Small intestine (tissue), 7 donors: ENCODE measurements around the gene TUT7. TPM values are rescaled to one million over a fixed set of nuclear protein-coding genes. Genes with fewer than 3 reads are reported as not detected.

Experiments
- DNase-seq, 2 donors: peaks; one replicate each; pipeline versions ENCODE4 v3.0.0 to v3.0.0-alpha.2; 2013
- FAIRE-seq: peaks from 2 replicates; lab custom pipeline; 2012; peaks lifted over from hg19 to GRCh38; lab: Jason Lieb, UNC
- H3K27ac ChIP-seq, 3 donors: one replicate each; pipeline ENCODE4 v1.5.1; 2013; ENCODE audit warnings: low read length in 2 of 3, mild to moderate bottlenecking in 2 of 3, control low read depth in 1 of 3, inconsistent platforms in 1 of 3, low read depth in 1 of 3, moderate library complexity in 1 of 3
- H3K27me3 ChIP-seq, 3 donors: one replicate each; pipeline ENCODE4 v1.6.1; 2013; ENCODE audit warnings: low read length in 3 of 3, inconsistent platforms in 1 of 3; ENCODE audit not compliant: control insufficient read depth in 3 of 3, insufficient read depth in 3 of 3
- H3K36me3 ChIP-seq, 3 donors: one replicate each; pipeline ENCODE4 v1.6.1; 2013; ENCODE audit warnings: low read length in 3 of 3, inconsistent platforms in 1 of 3, low read depth in 1 of 3, mild to moderate bottlenecking in 1 of 3, moderate library complexity in 1 of 3; ENCODE audit not compliant: control insufficient read depth in 3 of 3, insufficient read depth in 2 of 3
- H3K4me1 ChIP-seq, 3 donors: one replicate each; pipeline ENCODE4 v1.6.1; 2013; ENCODE audit warnings: low read length in 2 of 3, inconsistent platforms in 1 of 3, low read depth in 1 of 3, mild to moderate bottlenecking in 1 of 3, moderate library complexity in 1 of 3; ENCODE audit not compliant: control insufficient read depth in 3 of 3, insufficient read depth in 2 of 3
- H3K4me3 ChIP-seq, 3 donors: one replicate each; pipeline ENCODE4 v1.5.1; 2013; ENCODE audit warnings: low read length in 3 of 3, control low read depth in 1 of 3, inconsistent platforms in 1 of 3, low read depth in 1 of 3, mild to moderate bottlenecking in 1 of 3, moderate library complexity in 1 of 3
- H3K9me3 ChIP-seq, 2 donors: one replicate each; pipeline ENCODE4 v1.6.1; 2013; ENCODE audit warnings: low read depth in 1 of 2, low read length in 1 of 2; ENCODE audit not compliant: control insufficient read depth in 2 of 2, insufficient read depth in 1 of 2
- WGBS, 3 donors: extraction: QIAGEN DNeasy Blood & Tissue Kit; methylation state at CpG; one replicate each; pipeline ENCODE4 v1.1.7; 2013; 5-methylcytosine and 5-hydroxymethylcytosine counted together
- polyA plus RNA-seq, 4 donors: library from polyadenylated mRNA; stranded (reverse) in 3 of 4; unstranded in 1 of 4; fragments of 200-250 nt in 3 of 4; fragments of 120-200 nt in 1 of 4; gene quantifications; one replicate each; pipeline versions ENCODE4 v1.2.1 to v1.2.3, GENCODE V29; 2013
- donor health status: healthy with polysubstance abuse.
- donor health status: control.
- donor health status: control.
- donor health status: Bipolar disorder and iron deficiency.
- donor health status: healthy.

The TUT7 gene
- polyA plus RNA-seq, 4 donors, result 11.1 to 28.6 (median 22.0) TPM

DNA sequence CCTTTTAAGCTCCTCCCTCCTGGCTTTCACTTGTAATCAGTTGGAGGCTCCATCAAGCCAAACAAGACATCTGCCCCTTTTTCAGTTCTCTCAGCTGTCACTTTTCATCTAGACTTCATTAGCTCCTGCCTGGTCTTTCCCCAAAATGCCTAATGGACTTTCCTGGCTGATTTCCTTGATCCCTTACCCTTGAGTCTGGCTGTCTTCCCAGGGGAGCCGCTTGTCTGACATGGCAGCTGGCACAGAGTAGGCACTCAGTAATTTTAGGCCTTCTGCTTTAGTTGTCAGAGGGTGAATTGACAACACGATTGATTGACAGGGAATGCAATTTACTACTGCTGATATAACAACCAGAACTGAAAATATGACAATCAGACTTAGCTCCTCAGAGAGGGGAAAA, 96.8 kb downstream of the TUT7 start:
- H3K4me3 ChIP-seq, result no peak overlapping the region
- H3K36me3 ChIP-seq, result peaks cover 0 to 4% (median 0%) of the 10 kb centered on the region in 3 donors
- no peaks in the 10 kb centered on the region for H3K9me3 ChIP-seq
- no peak overlapping the region for H3K27ac ChIP-seq
- no peaks in the 10 kb centered on the region for H3K27me3 ChIP-seq
- peaks cover 0 to 2% (median 2%) of the 10 kb centered on the region in 3 donors for H3K4me1 ChIP-seq
- no peak for DNase-seq
- 81 to 92% (median 82%) methylated on average over 2 of the region's 2 CpGs for WGBS, 3 donors
- no peak for FAIRE-seq

DNA sequence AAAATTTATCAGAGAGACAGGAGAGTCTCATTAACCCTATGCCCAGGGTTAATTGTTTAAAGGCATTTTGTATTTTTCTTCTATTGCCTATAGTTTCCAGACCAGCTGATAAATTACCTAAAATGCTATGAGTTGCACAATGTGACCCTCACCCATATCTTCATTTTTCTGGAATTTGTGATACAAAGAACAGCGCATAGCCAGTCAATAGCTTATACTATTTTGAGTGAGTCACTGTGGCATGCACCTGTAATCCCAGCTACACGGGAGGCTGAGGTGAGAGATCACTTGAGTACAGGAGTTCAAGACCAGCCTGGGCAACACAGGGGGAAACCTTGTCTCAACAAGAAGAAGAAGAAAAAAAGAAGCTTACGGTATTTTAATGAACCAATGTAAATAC, 97.6 kb downstream of the TUT7 start:
- H3K36me3 ChIP-seq, result peaks cover 0 to 4% (median 0%) of the 10 kb centered on the region in 3 donors
- no peak overlapping the region for H3K4me3 ChIP-seq
- DNase-seq (no peak), FAIRE-seq (no peak)
- no peaks in the 10 kb centered on the region for H3K9me3 ChIP-seq
- no peak overlapping the region for H3K27ac ChIP-seq
- no peaks in the 10 kb centered on the region for H3K27me3 ChIP-seq
- H3K4me1 ChIP-seq, result peaks cover 0 to 2% (median 2%) of the 10 kb centered on the region in 3 donors
- WGBS, 3 donors, result 88% methylated on average over 3 of the region's 3 CpGs

DNA sequence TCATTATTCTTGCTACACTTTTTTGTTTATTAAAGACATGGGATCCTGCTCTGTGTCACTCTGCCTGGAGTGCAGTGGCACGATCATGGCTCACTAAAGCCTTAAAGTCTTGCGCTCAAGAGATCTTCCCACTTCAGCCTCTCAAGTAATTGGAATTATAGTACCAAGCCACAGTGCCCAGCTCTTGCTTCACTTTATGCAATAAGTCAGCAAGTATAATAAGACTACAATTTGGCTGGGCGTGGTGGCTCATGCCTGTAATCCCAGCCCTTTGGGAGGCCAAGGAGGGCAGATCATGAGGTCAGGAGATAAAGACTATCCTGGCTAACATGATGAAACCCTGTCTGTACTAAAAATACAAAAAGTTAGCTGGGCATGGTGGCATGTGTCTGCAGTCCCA, 100.6 kb downstream of the TUT7 start:
- DNase-seq, result no peak
- Histone ChIP-seq H3K27me3 (no peaks in the 10 kb centered on the region), H3K4me1 (no peaks in the 10 kb centered on the region), H3K36me3 (no peaks in the 10 kb centered on the region), H3K4me3 (no peak overlapping the region), H3K9me3 (no peaks in the 10 kb centered on the region), H3K27ac (no peak overlapping the region)
- 90 to 97% (median 96%) methylated on average over 3 of the region's 3 CpGs for WGBS, 3 donors
- FAIRE-seq, result no peak

DNA sequence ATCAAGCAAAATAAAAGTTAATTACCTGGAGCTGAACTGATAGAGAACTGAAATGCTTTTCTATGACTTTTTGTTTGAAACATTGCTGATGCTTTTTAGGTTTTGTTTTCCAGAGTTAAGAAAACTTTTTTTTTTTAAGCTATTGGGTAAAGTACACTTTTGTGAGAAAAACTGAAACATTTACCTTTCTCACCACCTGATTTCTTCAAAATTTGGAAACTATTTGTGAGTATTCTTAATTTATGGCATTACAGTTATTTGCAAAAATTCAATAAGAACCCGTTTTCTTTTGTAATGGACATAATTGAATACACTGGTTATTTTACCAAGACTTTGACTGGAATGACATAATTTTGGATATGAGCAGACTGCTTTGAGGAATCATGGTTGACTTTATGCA, 101.3 kb downstream of the TUT7 start:
- no peaks in the 10 kb centered on the region for H3K27me3 ChIP-seq
- no peaks in the 10 kb centered on the region for H3K4me1 ChIP-seq
- FAIRE-seq, result no peak
- 89 to 97% (median 94%) methylated on average over 1 of the region's 1 CpG for WGBS, 3 donors
- H3K9me3 ChIP-seq, result no peaks in the 10 kb centered on the region
- no peak overlapping the region for H3K4me3 ChIP-seq
- H3K36me3 ChIP-seq, result no peaks in the 10 kb centered on the region
- no peak overlapping the region for H3K27ac ChIP-seq
- DNase-seq, result no peak

DNA sequence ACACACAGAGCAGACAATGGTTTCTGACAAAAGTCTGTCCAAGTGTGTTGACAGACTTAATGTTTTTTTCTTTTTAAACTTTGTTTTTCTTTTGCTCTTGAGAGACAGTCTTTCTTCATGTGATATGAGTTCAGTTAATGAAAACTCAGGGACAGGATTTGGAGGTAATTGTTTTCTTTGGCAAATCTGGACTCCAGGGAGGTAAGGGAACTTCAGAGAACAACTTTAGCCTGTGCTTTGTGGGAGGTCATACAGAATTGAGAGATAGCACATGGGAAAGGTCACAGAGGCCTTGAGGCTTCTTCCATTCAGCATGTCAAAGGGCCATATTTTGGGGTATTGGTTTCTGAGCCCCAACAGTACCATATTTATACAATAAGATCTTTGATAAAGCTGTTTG, 104.1 kb downstream of the TUT7 start:
- Histone ChIP-seq H3K9me3 (no peaks in the 10 kb centered on the region), H3K4me1 (no peaks in the 10 kb centered on the region), H3K27ac (no peak overlapping the region), H3K36me3 (no peaks in the 10 kb centered on the region), H3K27me3 (no peaks in the 10 kb centered on the region), H3K4me3 (no peak overlapping the region)
- DNase-seq (no peak), FAIRE-seq (no peak)

DNA sequence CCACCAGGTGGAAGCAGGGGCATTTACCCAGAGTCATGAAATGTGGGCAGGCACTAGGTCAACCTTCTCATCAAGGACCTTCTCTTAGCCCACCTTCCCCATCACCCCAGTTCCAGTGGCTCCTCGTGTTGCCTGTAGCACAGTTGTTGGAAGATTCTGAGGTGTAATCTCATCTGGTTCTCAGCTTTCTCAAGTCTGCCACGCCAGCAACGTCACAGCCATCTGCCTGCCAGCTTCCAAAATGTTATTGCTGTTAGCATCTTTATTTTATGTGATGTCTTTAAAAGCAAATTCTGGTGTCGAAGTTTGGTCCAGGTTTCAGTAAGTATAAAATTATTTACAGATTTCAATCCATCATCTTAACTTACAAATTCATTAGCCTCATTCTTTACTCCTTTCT, 105.5 kb downstream of the TUT7 start:
- DNase-seq (no peak), FAIRE-seq (no peak)
- H3K27ac ChIP-seq, result no peak overlapping the region
- WGBS, 3 donors, result 82 to 89% (median 85%) methylated on average over 4 of the region's 4 CpGs
- no peak overlapping the region for H3K4me3 ChIP-seq
- no peaks in the 10 kb centered on the region for H3K4me1 ChIP-seq
- H3K9me3 ChIP-seq, result no peaks in the 10 kb centered on the region
- no peaks in the 10 kb centered on the region for H3K27me3 ChIP-seq
- no peaks in the 10 kb centered on the region for H3K36me3 ChIP-seq

DNA sequence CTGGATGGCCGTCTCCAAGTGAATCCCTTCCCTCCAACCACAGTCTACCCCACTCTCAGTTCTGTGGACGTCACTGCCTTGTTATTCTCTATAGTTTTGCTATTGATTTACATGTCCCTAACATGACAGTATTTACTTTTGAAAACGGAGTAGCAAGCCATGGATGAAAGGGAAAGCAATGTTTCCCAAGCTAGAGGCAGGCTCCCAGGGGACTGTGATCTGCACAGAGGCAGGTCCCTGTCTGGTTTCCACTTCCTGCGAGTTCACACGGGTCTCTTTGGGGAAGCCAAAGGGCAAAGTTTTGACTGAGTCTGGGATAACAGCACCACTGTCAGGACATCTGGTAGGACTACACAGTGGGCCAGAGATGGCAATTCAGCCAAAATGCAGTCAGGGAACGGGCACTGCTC, 107.5 kb downstream of the TUT7 start:
- FAIRE-seq (no peak), DNase-seq (peak in 1 of 2 donors; percentile 12)
- whole genome bisulfite sequencing, 3 donors, result 48 to 52% (median 52%) methylated on average over 6 of the region's 6 CpGs
- no peaks in the 10 kb centered on the region for H3K36me3 ChIP-seq
- no peak overlapping the region for H3K27ac ChIP-seq
- H3K4me1 ChIP-seq, result peaks cover 0 to 5% (median 0%) of the 10 kb centered on the region in 3 donors
- no peaks in the 10 kb centered on the region for H3K9me3 ChIP-seq
- H3K27me3 ChIP-seq, result no peaks in the 10 kb centered on the region
- H3K4me3 ChIP-seq, result no peak overlapping the region

DNA sequence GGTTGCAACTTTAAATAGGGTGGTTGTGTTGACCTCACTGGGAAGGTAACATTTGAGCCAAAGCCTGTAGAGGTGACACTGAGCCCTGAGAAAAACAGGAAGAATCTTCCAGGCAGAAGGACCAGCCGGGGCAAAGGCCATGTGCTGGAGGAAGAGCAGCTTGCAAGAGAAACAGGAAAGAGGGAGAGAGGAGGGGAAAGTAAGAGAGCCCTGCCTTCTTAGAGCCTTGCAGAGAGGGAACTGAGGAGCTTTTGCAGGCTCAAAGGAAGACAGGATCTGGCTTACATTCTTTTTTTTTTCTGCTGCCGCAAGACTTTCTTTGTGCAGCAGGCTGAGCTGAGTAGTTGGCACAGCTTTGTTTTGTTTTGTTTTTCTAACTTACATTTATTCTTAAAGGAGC, 112.1 kb downstream of the TUT7 start:
- Histone ChIP-seq H3K9me3 (no peaks in the 10 kb centered on the region), H3K4me1 (peaks cover 0 to 5% (median 0%) of the 10 kb centered on the region in 3 donors), H3K27me3 (no peaks in the 10 kb centered on the region), H3K4me3 (no peak overlapping the region), H3K36me3 (no peaks in the 10 kb centered on the region), H3K27ac (no peak overlapping the region)
- no peak for FAIRE-seq
- peak; percentile 13 to 53 for DNase-seq
- 14 to 23% (median 15%) methylated on average over 2 of the region's 2 CpGs for WGBS, 3 donors

DNA sequence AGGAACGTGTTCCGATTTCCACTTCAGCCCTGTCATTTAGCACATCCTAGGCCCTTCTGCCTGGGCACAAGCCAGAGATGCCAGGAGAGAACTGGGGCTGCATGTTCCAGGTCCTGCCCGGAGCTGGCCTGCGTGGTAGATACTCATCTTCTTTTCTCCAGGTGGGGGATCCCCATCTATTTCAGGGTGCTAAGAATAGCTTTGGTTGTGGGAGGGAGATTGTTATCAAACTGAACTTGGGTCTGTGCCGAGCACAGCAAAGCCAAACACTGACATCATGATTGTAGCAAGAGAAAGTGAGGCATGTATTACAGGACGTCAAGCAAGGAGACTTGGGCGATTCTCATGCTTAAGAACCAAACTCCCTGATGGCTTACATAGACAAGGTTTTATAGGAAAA, 113.0 kb downstream of the TUT7 start:
- WGBS, 3 donors, result 80 to 88% (median 81%) methylated on average over 7 of the region's 7 CpGs
- DNase-seq (no peak), FAIRE-seq (no peak)
- H3K27me3 ChIP-seq, result no peaks in the 10 kb centered on the region
- peaks cover 0 to 5% (median 0%) of the 10 kb centered on the region in 3 donors for H3K4me1 ChIP-seq
- no peaks in the 10 kb centered on the region for H3K9me3 ChIP-seq
- H3K27ac ChIP-seq, result no peak overlapping the region
- no peak overlapping the region for H3K4me3 ChIP-seq
- H3K36me3 ChIP-seq, result no peaks in the 10 kb centered on the region
